Muscle layer of colon (tissue), 2 donors: ENCODE data around the gene SPATA31C1.

Experiments used
- H3K27ac ChIP-seq: one replicate; pipeline ENCODE4 v1.7.0; 2013; ENCODE audit warnings: low read depth, mild to moderate bottlenecking, low read length, moderate library complexity
- H3K27me3 ChIP-seq, 2 donors: one replicate each; pipeline ENCODE4 v1.7.0; 2013; ENCODE audit warnings: low read length in 2 of 2, mild to moderate bottlenecking in 2 of 2; ENCODE audit not compliant: insufficient read depth in 2 of 2, control insufficient read depth in 1 of 2
- H3K36me3 ChIP-seq: one replicate; pipeline ENCODE4 v1.7.0; 2013; ENCODE audit warnings: mild to moderate bottlenecking, low read length; ENCODE audit not compliant: insufficient read depth
- H3K4me1 ChIP-seq: one replicate; pipeline ENCODE4 v1.7.0; 2013; ENCODE audit warnings: mild to moderate bottlenecking, low read length; ENCODE audit not compliant: insufficient read depth
- H3K4me3 ChIP-seq, 2 donors: one replicate each; pipeline ENCODE4 v1.7.0; 2013; ENCODE audit warnings: low read length in 2 of 2, low read depth in 1 of 2, mild to moderate bottlenecking in 1 of 2, moderate library complexity in 1 of 2
- H3K9ac ChIP-seq: one replicate; pipeline ENCODE4 v1.7.0; 2013; ENCODE audit warnings: low read length
- H3K9me3 ChIP-seq: one replicate; pipeline ENCODE4 v1.7.0; 2013; ENCODE audit warnings: mild to moderate bottlenecking, low read length
- donor health status: abdominal sarcoma.
- donor health status: Adenocarcinoma of cecum.

SPATA31C1 gene

GRCh38 chr9:87878989-87879511 lies 38.7 kb upstream of the SPATA31C1 start:
- H3K36me3 ChIP-seq: no peaks in the 10 kb centered on the region
- peaks cover 5% of the 10 kb centered on the region for H3K4me1 ChIP-seq
- H3K9ac ChIP-seq: no peak overlapping the region
- no peaks in the 10 kb centered on the region for H3K9me3 ChIP-seq
- H3K27ac ChIP-seq: no peak overlapping the region
- no peaks in the 10 kb centered on the region for H3K27me3 ChIP-seq
- no peak overlapping the region for H3K4me3 ChIP-seq

GRCh38 chr9:87880116-87880515 lies 37.6 kb upstream of the SPATA31C1 start:
- Histone ChIP-seq H3K27me3 (no peaks in the 10 kb centered on the region), H3K36me3 (no peaks in the 10 kb centered on the region), H3K27ac (no peak overlapping the region), H3K9me3 (no peaks in the 10 kb centered on the region), H3K9ac (no peak overlapping the region), H3K4me3 (no peak overlapping the region), H3K4me1 (peaks cover 5% of the 10 kb centered on the region)

- H3K27me3 ChIP-seq: no peaks in the 10 kb centered on the region
- H3K4me3 ChIP-seq: no peak overlapping the region
- no peak overlapping the region for H3K9ac ChIP-seq
- H3K36me3 ChIP-seq: no peaks in the 10 kb centered on the region
- H3K9me3 ChIP-seq: no peaks in the 10 kb centered on the region
- peaks cover 5% of the 10 kb centered on the region for H3K4me1 ChIP-seq
- H3K27ac ChIP-seq: no peak overlapping the region
Measured at GRCh38 chr9:87880683-87881082, 37.1 kb upstream of the SPATA31C1 start.

- H3K4me3 ChIP-seq: no peak within 1 kb of the TSS
- H3K4me1 ChIP-seq: no peaks in the 10 kb centered on the region
- no peaks in the 10 kb centered on the region for H3K9me3 ChIP-seq
- no peaks in the 10 kb centered on the region for H3K36me3 ChIP-seq
- no peak within 1 kb of the TSS for H3K9ac ChIP-seq
- H3K27ac ChIP-seq: no peak within 1 kb of the TSS
- no peaks in the 10 kb centered on the region for H3K27me3 ChIP-seq
Measured at GRCh38 chr9:87882627-87883026, 35.1 kb upstream of the SPATA31C1 start, which contains the start of gene SPATA31E1. SPATA31E1 (plus strand) TSS chr9:87882877; CDS start chr9:87882892, 15 bp downstream.

GRCh38 chr9:87883274-87883673 lies 34.5 kb upstream of the SPATA31C1 start:
- no peaks in the 10 kb centered on the region for H3K36me3 ChIP-seq
- no peak overlapping the region for H3K4me3 ChIP-seq
- no peaks in the 10 kb centered on the region for H3K9me3 ChIP-seq
- H3K27me3 ChIP-seq: no peaks in the 10 kb centered on the region
- no peak overlapping the region for H3K27ac ChIP-seq
- no peak overlapping the region for H3K9ac ChIP-seq
- no peaks in the 10 kb centered on the region for H3K4me1 ChIP-seq

GRCh38 chr9:87883990-87884389 lies 33.8 kb upstream of the SPATA31C1 start:
- no peaks in the 10 kb centered on the region for H3K36me3 ChIP-seq
- no peak overlapping the region for H3K27ac ChIP-seq
- H3K9ac ChIP-seq: no peak overlapping the region
- no peaks in the 10 kb centered on the region for H3K4me1 ChIP-seq
- no peaks in the 10 kb centered on the region for H3K9me3 ChIP-seq
- H3K4me3 ChIP-seq: no peak overlapping the region
- no peaks in the 10 kb centered on the region for H3K27me3 ChIP-seq

GRCh38 chr9:87884578-87885459 lies 32.9 kb upstream of the SPATA31C1 start:
- no peak overlapping the region for H3K4me3 ChIP-seq
- H3K9me3 ChIP-seq: no peaks in the 10 kb centered on the region
- no peaks in the 10 kb centered on the region for H3K4me1 ChIP-seq
- no peaks in the 10 kb centered on the region for H3K36me3 ChIP-seq
- no peak overlapping the region for H3K9ac ChIP-seq
- H3K27me3 ChIP-seq: no peaks in the 10 kb centered on the region
- no peak overlapping the region for H3K27ac ChIP-seq

- Histone ChIP-seq H3K4me3 (no peak overlapping the region), H3K9ac (no peak overlapping the region), H3K27me3 (no peaks in the 10 kb centered on the region), H3K36me3 (no peaks in the 10 kb centered on the region), H3K27ac (no peak overlapping the region), H3K4me1 (no peaks in the 10 kb centered on the region), H3K9me3 (no peaks in the 10 kb centered on the region)
Measured at GRCh38 chr9:87885484-87886189, 32.1 kb upstream of the SPATA31C1 start.

- Histone ChIP-seq H3K4me3 (no peak overlapping the region), H3K36me3 (no peaks in the 10 kb centered on the region), H3K4me1 (no peaks in the 10 kb centered on the region), H3K27me3 (no peaks in the 10 kb centered on the region), H3K9ac (no peak overlapping the region), H3K27ac (no peak overlapping the region), H3K9me3 (no peaks in the 10 kb centered on the region)
Measured at GRCh38 chr9:87886210-87886932, 31.4 kb upstream of the SPATA31C1 start.

GRCh38 chr9:87886933-87887505 lies 30.7 kb upstream of the SPATA31C1 start:
- Histone ChIP-seq H3K4me1 (no peaks in the 10 kb centered on the region), H3K9ac (no peak overlapping the region), H3K9me3 (no peaks in the 10 kb centered on the region), H3K27me3 (no peaks in the 10 kb centered on the region), H3K4me3 (no peak overlapping the region), H3K36me3 (no peaks in the 10 kb centered on the region), H3K27ac (no peak overlapping the region)
